GM12878 (cell line): ENCODE results near the gene SEC31B. TPM values are rescaled to one million over a fixed set of nuclear protein-coding genes. Genes with fewer than 3 reads are reported as not detected.

Source experiments
- ATAC-seq: fragments of 200-7000 bp; cut with Tn5 transposase; 3 replicates; pipeline ENCODE4 v1.9.1; 2020; ENCODE audit warnings: mild to moderate bottlenecking, moderate library complexity
- BruUV-seq: library from RNA; stranded (reverse); fragments of 400-500 nt; replicated peaks from 2 replicates; lab custom pipeline; 2021; lab: Mats Ljungman, UMichigan
- CTCF ChIA-PET: fragments of 300-600 bp; sonication (Branson Sonifier 250); formaldehyde crosslinking; extraction: SDS; loops from one replicate; lab custom pipeline; 2021; ENCODE audit warnings: inconsistent platforms; lab: Yijun Ruan, JAX
- POLR2A ChIA-PET: fragments of 350-600 bp; formaldehyde crosslinking; extraction: SDS; loops from one replicate; lab custom pipeline; 2021; ENCODE audit warnings: inconsistent platforms; lab: Charles Lee
- RAD21 ChIA-PET: fragments of 300-600 bp; sonication (Branson Sonifier 250); formaldehyde crosslinking; loops from one replicate; lab custom pipeline; 2023; ENCODE audit warnings: antibody characterized with exemption; ENCODE audit not compliant: unreplicated experiment; lab: Charles Lee
- SMC1A ChIA-PET: fragments of 300-600 bp; sonication (Branson Sonifier 250); formaldehyde crosslinking; loops from one replicate; lab custom pipeline; 2023; ENCODE audit not compliant: unreplicated experiment, uncharacterized antibody; lab: Charles Lee
- DNase-seq: peaks from one replicate; pipeline ENCODE4 v3.0.0-alpha.2; 2011; ENCODE audit warnings: low read depth, low spot score
- FAIRE-seq: peaks from 3 replicates; lab custom pipeline; 2011; peaks lifted over from hg19 to GRCh38; lab: Jason Lieb, UNC
- H2AFZ ChIP-seq: 2 replicates; pipeline ENCODE4 v1.6.0; 2011; ENCODE audit warnings: low read depth, low read length, control low read depth; ENCODE audit not compliant: control insufficient read depth
- H3K27ac ChIP-seq: 2 replicates; pipeline ENCODE4 v1.5.1; 2011; ENCODE audit warnings: control low read depth; ENCODE audit not compliant: control insufficient read depth, insufficient read depth
- H3K27me3 ChIP-seq, 2 experiments: replicated peaks in 1 of 2; 2 replicates each; pipeline versions ENCODE4 v1.6.0 to v1.6.1; 2011; ENCODE audit warnings: low read length in 1 of 2; ENCODE audit not compliant: control insufficient read depth in 2 of 2, insufficient read depth in 2 of 2
- H3K36me3 ChIP-seq, 2 experiments: 2 replicates each; pipeline ENCODE4 v1.5.1; 2011; ENCODE audit warnings: low read length in 1 of 2; ENCODE audit not compliant: control insufficient read depth in 2 of 2, insufficient read depth in 2 of 2
- H3K4me1 ChIP-seq: 2 replicates; pipeline ENCODE4 v1.6.1; 2011; ENCODE audit warnings: mild to moderate bottlenecking, low read length, moderate library complexity, mixed read lengths; ENCODE audit not compliant: control insufficient read depth, insufficient read depth
- H3K4me2 ChIP-seq: 2 replicates; pipeline ENCODE4 v1.6.0; 2011; ENCODE audit warnings: control low read depth; ENCODE audit not compliant: control insufficient read depth, insufficient read depth
- H3K4me3 ChIP-seq: fragments of 200-600 bp; sonication (generic); 2 replicates; pipeline ENCODE4 v1.5.1; 2016
- H3K79me2 ChIP-seq: 2 replicates; pipeline ENCODE4 v1.6.0; 2011; ENCODE audit warnings: low read length; ENCODE audit not compliant: control insufficient read depth, insufficient read depth
- H3K9ac ChIP-seq: 2 replicates; pipeline ENCODE4 v1.8.0; 2011; ENCODE audit warnings: low read length, control low read depth, mixed read lengths; ENCODE audit not compliant: control insufficient read depth, insufficient read depth
- H3K9me3 ChIP-seq: replicated peaks from 3 replicates; pipeline ENCODE4 v1.5.1; 2011; ENCODE audit warnings: mild to moderate bottlenecking, low read length; ENCODE audit not compliant: control insufficient read depth, insufficient read depth
- H4K20me1 ChIP-seq: 2 replicates; pipeline ENCODE4 v1.6.0; 2011; ENCODE audit not compliant: control insufficient read depth, insufficient read depth
- BACH1 ChIP-seq: fragments of 450-650 bp; IDR thresholded peaks from 2 replicates; pipeline ENCODE4 v1.6.1; 2017; ENCODE audit warnings: mild to moderate bottlenecking, borderline replicate concordance
- BMI1 ChIP-seq: fragments of 450-650 bp; IDR thresholded peaks from 2 replicates; pipeline ENCODE4 v1.6.1; 2016; ENCODE audit warnings: mild to moderate bottlenecking, moderate library complexity, borderline replicate concordance
- CBX3 ChIP-seq: fragments of 200-600 bp; sonication (generic); IDR thresholded peaks from 2 replicates; pipeline ENCODE4 v1.6.1; 2016; ENCODE audit warnings: low read depth, borderline replicate concordance
- CHD2 ChIP-seq: IDR thresholded peaks from 2 replicates; pipeline ENCODE4 v1.6.1; 2011; ENCODE audit warnings: low read depth, low read length, improper control_type of control experiment, borderline replicate concordance
- FOXM1 ChIP-seq: IDR thresholded peaks from 2 replicates; pipeline ENCODE4 v1.6.1; 2012; ENCODE audit warnings: low read depth, mild to moderate bottlenecking, inconsistent platforms, low read length, moderate library complexity
- MYC ChIP-seq: IDR thresholded peaks from 2 replicates; pipeline ENCODE4 v1.6.1; 2011; ENCODE audit warnings: mild to moderate bottlenecking, low read length, moderate library complexity, inconsistent platforms; ENCODE audit not compliant: insufficient read depth, insufficient replicate concordance, insufficient read length, severe bottlenecking
- PAX5 ChIP-seq: IDR thresholded peaks from 2 replicates; pipeline ENCODE4 v1.6.1; 2011; ENCODE audit warnings: low read depth, low read length, borderline replicate concordance
- POLR2AphosphoS5 ChIP-seq: IDR thresholded peaks from 2 replicates; pipeline ENCODE4 v1.6.1; 2011; ENCODE audit warnings: mild to moderate bottlenecking, low read length, inconsistent platforms
- RBBP5 ChIP-seq: fragments of 200-600 bp; sonication (generic); conservative IDR thresholded peaks from 2 replicates; pipeline ENCODE4 v1.6.1; 2016
- RELA ChIP-seq: fragments of 450-650 bp; IDR thresholded peaks from 2 replicates; pipeline ENCODE4 v1.8.0; 2014; ENCODE audit warnings: borderline replicate concordance; ENCODE audit not compliant: partially characterized antibody
- RFX5 ChIP-seq: IDR thresholded peaks from 2 replicates; pipeline ENCODE4 v1.6.1; 2011; ENCODE audit warnings: low read depth, low read length, improper control_type of control experiment
- SP1 ChIP-seq: IDR thresholded peaks from one replicate; pipeline ENCODE4 v1.6.1; 2011; ENCODE audit warnings: low read depth, low read length
- TBL1XR1 ChIP-seq: IDR thresholded peaks from 2 replicates; pipeline ENCODE4 v1.6.1; 2012; ENCODE audit warnings: low read depth, low read length, improper control_type of control experiment
- YBX1 ChIP-seq: fragments of 450-650 bp; IDR thresholded peaks from 2 replicates; pipeline ENCODE4 v1.6.1; 2016; ENCODE audit warnings: antibody characterized with exemption
- ZBED1 ChIP-seq: IDR thresholded peaks from 2 replicates; pipeline ENCODE4 v1.6.1; 2016; ENCODE audit warnings: borderline replicate concordance
- ZNF24 ChIP-seq: fragments of 450-650 bp; IDR thresholded peaks from 2 replicates; pipeline ENCODE4 v1.6.1; 2017; ENCODE audit warnings: antibody characterized with exemption, mild to moderate bottlenecking
- ZSCAN29 ChIP-seq: fragments of 450-650 bp; IDR thresholded peaks from 2 replicates; pipeline ENCODE4 v1.6.1; 2017; ENCODE audit warnings: mild to moderate bottlenecking, moderate library complexity
- WGBS: methylation state at CpG from one replicate; pipeline ENCODE4 v1.1.6; 2016; ENCODE audit warnings: low lambda C conversion rate; ENCODE audit not compliant: insufficient replicate concordance, insufficient coverage; ENCODE audit errors: missing lambda C conversion rate; 5-methylcytosine and 5-hydroxymethylcytosine counted together
- in situ Hi-C: fragments of 300-500 bp; cut with MboI; formaldehyde crosslinking; loops from 9 replicates; pipeline ENCODE4 v1.14.3; 2018; ENCODE audit warnings: mixed read lengths
- intact Hi-C: fragments of 100-400 bp; cut with micrococcal nuclease; formaldehyde crosslinking; loops from one replicate; pipeline ENCODE4 v1.14.2; 2022; ENCODE audit not compliant: unreplicated experiment
- polyA plus RNA-seq, 11 experiments: library from polyadenylated mRNA; depleted of rRNA in 4 of 11; unstranded in 6 of 11; stranded (reverse) in 5 of 11; fragments of >200 nt; fragmentation: Nextera tagmentation in 4 of 11; fragmentation: Illumina TruSeq in 1 of 11; extraction: Ambion mirVana in 4 of 11; extraction: Trizol in 1 of 11; gene quantifications; 1 replicate in 1 of 11; 2 replicates in 10 of 11; pipeline versions ENCODE4 v1.2.1 to v1.2.3, GENCODE V29; 2011 to 2016; ENCODE audit warnings: inconsistent platforms in 2 of 11, missing spikeins in 2 of 11, low read depth in 1 of 11
- total RNA-seq, 4 experiments: library from RNA; depleted of rRNA in 3 of 4; stranded (reverse); fragments of >200 nt in 3 of 4; fragmentation: Illumina TruSeq in 1 of 4; extraction: Trizol in 1 of 4; gene quantifications; 2 replicates each; pipeline versions ENCODE4 v1.2.1 to v1.2.3, GENCODE V29; 2013 to 2021
- TF ChIP-seq, protein P1 (sequence below): fragments of 450-650 bp; IDR thresholded peaks from 2 replicates; pipeline ENCODE4 v1.6.1; 2016; ENCODE audit warnings: mild to moderate bottlenecking

SEC31B gene
- total and polyA plus RNA-seq, 10 of the 15 experiments (the other 5 are each of a cell fraction or from before 2014, with no cell fraction given): 3.4 to 24.3 (median 9.9) TPM

GRCh38 chr10:100522107-100522801 lies 2.6 kb upstream of the SEC31B start:
- H3K27ac ChIP-seq: no peak overlapping the region
- POLR2A ChIA-PET: interaction anchor here (0.6 to 0.9 kb wide), 3 partner anchors 15 to 28 kb away, joined by 3 to 4 read pairs (median 3); no protein-coding TSS in a partner anchor

DNA sequence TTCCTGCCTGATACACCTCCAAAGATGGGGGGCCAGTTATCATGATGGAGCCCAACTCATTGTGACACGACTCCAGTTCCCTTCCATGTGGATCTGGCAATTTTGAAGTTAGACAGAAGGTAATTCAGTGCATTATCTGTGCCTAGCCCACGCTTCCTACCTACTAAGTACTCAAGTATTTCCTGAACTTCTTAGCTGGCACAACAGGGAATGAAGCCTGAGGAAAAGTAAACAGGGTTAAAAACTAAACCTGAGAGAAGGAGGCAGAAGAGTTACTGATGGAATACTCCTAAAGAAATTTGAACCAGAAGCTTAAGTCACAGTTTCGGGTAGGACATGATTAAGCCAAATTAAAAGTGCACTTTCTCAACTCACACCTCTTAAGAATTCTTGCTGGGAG lies 1.1 kb upstream of the SEC31B start:
- RAD21 ChIA-PET: no interaction called here
- CTCF ChIA-PET: interaction anchor here (0.6 to 3.8 kb wide), 4 partner anchors 12 to 89 kb away, joined by 3 to 16 read pairs (median 4); partner anchors contain the start of gene HIF1AN
- Histone ChIP-seq H3K79me2 (no peaks in the 10 kb centered on the region), H3K27me3 (no peaks in the 10 kb centered on the region), H3K4me3 (no peak overlapping the region), H3K4me2 (no peak overlapping the region), H4K20me1 (no peaks in the 10 kb centered on the region), H3K27ac (no peak overlapping the region), H3K36me3 (peaks cover 6 to 15% of the 10 kb centered on the region in 2 experiments; a peak in 3 of 4 replicates), H3K9me3 (no peaks in the 10 kb centered on the region), H2AFZ (no peak overlapping the region), H3K9ac (no peak overlapping the region), H3K4me1 (no peaks in the 10 kb centered on the region)
- FAIRE-seq: no peak
- SMC1A ChIA-PET: interaction anchor here (2.1 kb wide), 1 partner anchor 15 kb away, joined by 8 read pairs; the partner anchor contains the start of gene HIF1AN
- POLR2A ChIA-PET: no interaction called here
- no peak for TF ChIP-seq YBX1
- TF ChIP-seq CHD2: no peak
- no peak for TF ChIP-seq RELA
- no peak for TF ChIP-seq MYC
- no peak for TF ChIP-seq ZNF24
- TF ChIP-seq, protein P1, sequence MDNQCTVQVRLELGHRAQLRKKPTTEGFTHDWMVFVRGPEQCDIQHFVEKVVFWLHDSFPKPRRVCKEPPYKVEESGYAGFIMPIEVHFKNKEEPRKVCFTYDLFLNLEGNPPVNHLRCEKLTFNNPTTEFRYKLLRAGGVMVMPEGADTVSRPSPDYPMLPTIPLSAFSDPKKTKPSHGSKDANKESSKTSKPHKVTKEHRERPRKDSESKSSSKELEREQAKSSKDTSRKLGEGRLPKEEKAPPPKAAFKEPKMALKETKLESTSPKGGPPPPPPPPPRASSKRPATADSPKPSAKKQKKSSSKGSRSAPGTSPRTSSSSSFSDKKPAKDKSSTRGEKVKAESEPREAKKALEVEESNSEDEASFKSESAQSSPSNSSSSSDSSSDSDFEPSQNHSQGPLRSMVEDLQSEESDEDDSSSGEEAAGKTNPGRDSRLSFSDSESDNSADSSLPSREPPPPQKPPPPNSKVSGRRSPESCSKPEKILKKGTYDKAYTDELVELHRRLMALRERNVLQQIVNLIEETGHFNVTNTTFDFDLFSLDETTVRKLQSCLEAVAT: no peak
- TF ChIP-seq TBL1XR1: no peak
- no peak for TF ChIP-seq PAX5
- TF ChIP-seq POLR2AphosphoS5: no peak
- TF ChIP-seq RBBP5: no peak
- no peak for TF ChIP-seq RFX5
- BruUV-seq: no TSS peak
- DNase-seq: no peak
- 99% methylated on average over 3 of the region's 3 CpGs for WGBS
- intact Hi-C loops: no loop called here
- ATAC-seq: no peak
- in situ Hi-C loops: no loop called here

More at GRCh38 chr10:100522107-100522801, 2.6 kb upstream of the SEC31B start:
- H3K4me3 ChIP-seq: no peak overlapping the region
- H3K36me3 ChIP-seq: peaks cover 9 to 28% of the 10 kb centered on the region in 2 experiments
- no peaks in the 10 kb centered on the region for H4K20me1 ChIP-seq
- FAIRE-seq (peak; percentile 7), DNase-seq (no peak), ATAC-seq (no peak)
- no peak for TF ChIP-seq CBX3
- TF ChIP-seq FOXM1: no peak
- TF ChIP-seq ZSCAN29: no peak
- no peak for TF ChIP-seq SP1
- TF ChIP-seq BACH1: no peak
- no peak for TF ChIP-seq RFX5
- no peak for TF ChIP-seq ZBED1
- no peak for TF ChIP-seq BMI1
- 81% methylated on average over 5 of the region's 5 CpGs for WGBS
- RAD21 ChIA-PET: interaction anchor here (1.0 kb wide), 1 partner anchor 10 kb away, joined by 3 read pairs; no protein-coding TSS in a partner anchor
- H3K9ac ChIP-seq: no peak overlapping the region
- H2AFZ ChIP-seq: no peak overlapping the region
- peaks cover 10% of the 10 kb centered on the region for H3K79me2 ChIP-seq
- intact Hi-C loops: no loop called here
- SMC1A ChIA-PET: interaction anchor here (0.7 to 1.7 kb wide), 3 partner anchors 11 to 22 kb away, joined by 3 to 5 read pairs (median 4); no protein-coding TSS in a partner anchor
- CTCF ChIA-PET: interaction anchor here (1.0 to 3.8 kb wide), 8 partner anchors 10 to 352 kb away, joined by 3 to 16 read pairs (median 6); partner anchors contain the start of gene HIF1AN
- no peaks in the 10 kb centered on the region for H3K9me3 ChIP-seq
- in situ Hi-C loops: no loop called here
- BruUV-seq: no TSS peak
- H3K4me2 ChIP-seq: no peak overlapping the region
- no peaks in the 10 kb centered on the region for H3K4me1 ChIP-seq
- H3K27me3 ChIP-seq: no peaks in the 10 kb centered on the region
